Neural progenitor cell (in vitro differentiated cells): ENCODE results near the gene LRRC49.

ENCODE experiments used
- EZH2 ChIP-seq: fragments of 200-600 bp; sonication (generic); IDR thresholded peaks from 2 replicates; pipeline ENCODE4 v1.6.1; 2017; ENCODE audit warnings: antibody characterized with exemption, mild to moderate bottlenecking, moderate library complexity
- EZH2phosphoT487 ChIP-seq: fragments of 200-600 bp; sonication (generic); IDR thresholded peaks from 2 replicates; pipeline ENCODE4 v1.6.1; 2017; ENCODE audit warnings: antibody characterized with exemption
- TF ChIP-seq, protein P1 (sequence below): fragments of 200-600 bp; sonication (generic); IDR thresholded peaks from 2 replicates; pipeline ENCODE4 v1.5.1; 2017; ENCODE audit warnings: antibody characterized with exemption, mild to moderate bottlenecking

DNA sequence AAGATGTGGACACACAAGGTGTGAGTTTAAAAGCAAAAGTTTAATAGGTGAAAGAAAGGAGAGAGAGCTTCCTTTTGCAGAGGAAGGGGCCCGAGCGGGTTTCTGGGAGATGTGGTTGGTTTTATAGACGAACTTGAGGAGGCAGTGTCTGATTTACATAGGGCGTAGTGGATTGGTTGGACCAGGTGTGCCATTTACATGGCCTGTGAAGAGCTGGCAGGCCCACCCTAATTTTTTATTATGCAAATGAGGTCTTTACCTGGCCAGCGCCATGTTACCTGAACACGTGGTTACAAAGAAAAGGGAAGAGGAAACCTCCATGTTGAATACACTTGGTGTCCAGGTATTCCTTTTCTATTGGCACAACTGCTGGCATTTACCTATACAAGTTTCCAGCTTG lies 179.8 kb downstream of the LRRC49 start:
- TF ChIP-seq, protein P1, sequence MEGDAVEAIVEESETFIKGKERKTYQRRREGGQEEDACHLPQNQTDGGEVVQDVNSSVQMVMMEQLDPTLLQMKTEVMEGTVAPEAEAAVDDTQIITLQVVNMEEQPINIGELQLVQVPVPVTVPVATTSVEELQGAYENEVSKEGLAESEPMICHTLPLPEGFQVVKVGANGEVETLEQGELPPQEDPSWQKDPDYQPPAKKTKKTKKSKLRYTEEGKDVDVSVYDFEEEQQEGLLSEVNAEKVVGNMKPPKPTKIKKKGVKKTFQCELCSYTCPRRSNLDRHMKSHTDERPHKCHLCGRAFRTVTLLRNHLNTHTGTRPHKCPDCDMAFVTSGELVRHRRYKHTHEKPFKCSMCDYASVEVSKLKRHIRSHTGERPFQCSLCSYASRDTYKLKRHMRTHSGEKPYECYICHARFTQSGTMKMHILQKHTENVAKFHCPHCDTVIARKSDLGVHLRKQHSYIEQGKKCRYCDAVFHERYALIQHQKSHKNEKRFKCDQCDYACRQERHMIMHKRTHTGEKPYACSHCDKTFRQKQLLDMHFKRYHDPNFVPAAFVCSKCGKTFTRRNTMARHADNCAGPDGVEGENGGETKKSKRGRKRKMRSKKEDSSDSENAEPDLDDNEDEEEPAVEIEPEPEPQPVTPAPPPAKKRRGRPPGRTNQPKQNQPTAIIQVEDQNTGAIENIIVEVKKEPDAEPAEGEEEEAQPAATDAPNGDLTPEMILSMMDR = no peak
- no peak for TF ChIP-seq EZH2
- TF ChIP-seq EZH2phosphoT487 = no peak
